ENCODE measurements around the gene CAMK1D. TPM values are rescaled to one million over a fixed set of nuclear protein-coding genes. Genes with fewer than 3 reads are reported as not detected.

The CAMK1D gene
- total RNA-seq, 2 experiments from 2014 or later: 15.4 to 15.5 TPM

- CTCF ChIA-PET: interaction anchor here (1.1 kb wide), 1 partner anchor 325 kb away, joined by 3 read pairs; no protein-coding TSS in a partner anchor
- H3K9me3 Mint-ChIP-seq: peaks cover 2% of the 10 kb centered on the region
- POLR2A ChIA-PET: no interaction called here
- H3K36me3 Mint-ChIP-seq (ENCODE audit: low read depth): no peaks in the 10 kb centered on the region
- no peak overlapping the region for H3K4me3 Mint-ChIP-seq
- no peak for DNase-seq
- no peaks in the 10 kb centered on the region for H3K27me3 Mint-ChIP-seq
- H3K4me1 Mint-ChIP-seq: peaks cover 16% of the 10 kb centered on the region
- H3K27ac Mint-ChIP-seq: no peak overlapping the region
Observed at GRCh38 chr10:12463459-12463838, 114.1 kb downstream of the CAMK1D start.

- no peaks in the 10 kb centered on the region for H3K36me3 Mint-ChIP-seq (ENCODE audit: low read depth)
- ChIA-PET CTCF (interaction anchor here (0.6 kb wide), 2 partner anchors 60 to 92 kb away, joined by 3 to 6 read pairs; no protein-coding TSS in a partner anchor), POLR2A (no interaction called here)
- H3K9me3 Mint-ChIP-seq: peaks cover 2% of the 10 kb centered on the region
- no peak overlapping the region for H3K27ac Mint-ChIP-seq
- H3K4me1 Mint-ChIP-seq: peaks cover 16% of the 10 kb centered on the region
- no peak for DNase-seq
- no peaks in the 10 kb centered on the region for H3K27me3 Mint-ChIP-seq
- H3K4me3 Mint-ChIP-seq: no peak overlapping the region
Observed at GRCh38 chr10:12465385-12466136, 116.2 kb downstream of the CAMK1D start.

- DNase-seq: no peak
- Mint-ChIP-seq H3K9me3 (peaks cover 2% of the 10 kb centered on the region), H3K4me3 (no peak overlapping the region), H3K36me3 (ENCODE audit: low read depth) (no peaks in the 10 kb centered on the region), H3K27ac (no peak overlapping the region), H3K4me1 (peaks cover 16% of the 10 kb centered on the region), H3K27me3 (no peaks in the 10 kb centered on the region)
- CTCF ChIA-PET: interaction anchor here (1.6 kb wide), 1 partner anchor 20 kb away, joined by 3 read pairs; no protein-coding TSS in a partner anchor
- POLR2A ChIA-PET: no interaction called here
Observed at GRCh38 chr10:12466704-12467305, 117.5 kb downstream of the CAMK1D start.

GRCh38 chr10:12469345-12469744 lies 120.0 kb downstream of the CAMK1D start:
- Mint-ChIP-seq H3K27me3 (no peaks in the 10 kb centered on the region), H3K4me3 (no peak overlapping the region), H3K4me1 (peaks cover 16% of the 10 kb centered on the region), H3K27ac (no peak overlapping the region), H3K9me3 (no peaks in the 10 kb centered on the region), H3K36me3 (ENCODE audit: low read depth) (no peaks in the 10 kb centered on the region)
- DNase-seq: no peak
- ChIA-PET CTCF (interaction anchor here (1.1 to 1.5 kb wide), 2 partner anchors 16 to 19 kb away, joined by 4 read pairs; no protein-coding TSS in a partner anchor), POLR2A (no interaction called here)

GRCh38 chr10:12470719-12471118 lies 121.4 kb downstream of the CAMK1D start:
- Mint-ChIP-seq H3K4me1 (peaks cover 13% of the 10 kb centered on the region), H3K4me3 (no peak overlapping the region), H3K27me3 (no peaks in the 10 kb centered on the region), H3K36me3 (ENCODE audit: low read depth) (no peaks in the 10 kb centered on the region), H3K27ac (no peak overlapping the region), H3K9me3 (peaks cover 5% of the 10 kb centered on the region)
- POLR2A ChIA-PET: no interaction called here
- no peak for DNase-seq
- CTCF ChIA-PET: interaction anchor here (1.4 to 1.8 kb wide), 3 partner anchors 12 to 17 kb away, joined by 3 to 6 read pairs (median 5); no protein-coding TSS in a partner anchor

GRCh38 chr10:12471135-12471534 lies 121.8 kb downstream of the CAMK1D start:
- Mint-ChIP-seq H3K4me3 (no peak overlapping the region), H3K36me3 (ENCODE audit: low read depth) (no peaks in the 10 kb centered on the region), H3K9me3 (peaks cover 5% of the 10 kb centered on the region), H3K27me3 (no peaks in the 10 kb centered on the region), H3K4me1 (peaks cover 11% of the 10 kb centered on the region), H3K27ac (no peak overlapping the region)
- DNase-seq: no peak
- POLR2A ChIA-PET: no interaction called here
- CTCF ChIA-PET: interaction anchor here (0.7 to 1.8 kb wide), 5 partner anchors 11 to 135 kb away, joined by 3 to 6 read pairs (median 3); no protein-coding TSS in a partner anchor

- Mint-ChIP-seq H3K4me3 (no peak overlapping the region), H3K9me3 (peaks cover 5% of the 10 kb centered on the region), H3K4me1 (no peaks in the 10 kb centered on the region), H3K27me3 (no peaks in the 10 kb centered on the region), H3K36me3 (ENCODE audit: low read depth) (no peaks in the 10 kb centered on the region), H3K27ac (no peak overlapping the region)
- CTCF ChIA-PET: no interaction called here
- DNase-seq: no peak
- POLR2A ChIA-PET: no interaction called here
Observed at GRCh38 chr10:12473491-12473890, 124.1 kb downstream of the CAMK1D start.

GRCh38 chr10:12474727-12475412 lies 125.5 kb downstream of the CAMK1D start:
- Mint-ChIP-seq H3K4me3 (no peak overlapping the region), H3K27me3 (no peaks in the 10 kb centered on the region), H3K36me3 (ENCODE audit: low read depth) (peaks cover 3% of the 10 kb centered on the region), H3K9me3 (peaks cover 5% of the 10 kb centered on the region), H3K4me1 (no peaks in the 10 kb centered on the region), H3K27ac (no peak overlapping the region)
- ChIA-PET CTCF (no interaction called here), POLR2A (no interaction called here)
- DNase-seq: no peak

GRCh38 chr10:12476656-12477055 lies 127.3 kb downstream of the CAMK1D start:
- DNase-seq: no peak
- Mint-ChIP-seq H3K4me3 (no peak overlapping the region), H3K36me3 (ENCODE audit: low read depth) (peaks cover 3% of the 10 kb centered on the region), H3K4me1 (no peaks in the 10 kb centered on the region), H3K9me3 (peaks cover 5% of the 10 kb centered on the region), H3K27me3 (no peaks in the 10 kb centered on the region), H3K27ac (no peak overlapping the region)
- CTCF ChIA-PET: interaction anchor here (0.7 kb wide), 1 partner anchor 43 kb away, joined by 3 read pairs; no protein-coding TSS in a partner anchor
- POLR2A ChIA-PET: no interaction called here

GRCh38 chr10:12479437-12479844 lies 130.1 kb downstream of the CAMK1D start:
- peaks cover 3% of the 10 kb centered on the region for H3K36me3 Mint-ChIP-seq (ENCODE audit: low read depth)
- no peak overlapping the region for H3K4me3 Mint-ChIP-seq
- peaks cover 5% of the 10 kb centered on the region for H3K9me3 Mint-ChIP-seq
- no peaks in the 10 kb centered on the region for H3K27me3 Mint-ChIP-seq
- peaks cover 5% of the 10 kb centered on the region for H3K4me1 Mint-ChIP-seq
- CTCF ChIA-PET: no interaction called here
- DNase-seq: no peak
- POLR2A ChIA-PET: no interaction called here
- no peak overlapping the region for H3K27ac Mint-ChIP-seq

GRCh38 chr10:12479924-12480323 lies 130.6 kb downstream of the CAMK1D start:
- Mint-ChIP-seq H3K9me3 (peaks cover 3% of the 10 kb centered on the region), H3K27me3 (no peaks in the 10 kb centered on the region), H3K27ac (no peak overlapping the region), H3K4me3 (no peak overlapping the region), H3K4me1 (peaks cover 7% of the 10 kb centered on the region), H3K36me3 (ENCODE audit: low read depth) (peaks cover 3% of the 10 kb centered on the region)
- POLR2A ChIA-PET: no interaction called here
- DNase-seq: no peak
- CTCF ChIA-PET: interaction anchor here (0.5 kb wide), 1 partner anchor 173 kb away, joined by 3 read pairs; no protein-coding TSS in a partner anchor

- H3K27me3 Mint-ChIP-seq: no peaks in the 10 kb centered on the region
- DNase-seq: no peak
- peaks cover 12% of the 10 kb centered on the region for H3K4me1 Mint-ChIP-seq
- peaks cover 3% of the 10 kb centered on the region for H3K36me3 Mint-ChIP-seq (ENCODE audit: low read depth)
- ChIA-PET POLR2A (no interaction called here), CTCF (interaction anchor here (0.5 kb wide), 1 partner anchor 172 kb away, joined by 3 read pairs; no protein-coding TSS in a partner anchor)
- H3K27ac Mint-ChIP-seq: no peak overlapping the region
- H3K4me3 Mint-ChIP-seq: no peak overlapping the region
- no peaks in the 10 kb centered on the region for H3K9me3 Mint-ChIP-seq
Observed at GRCh38 chr10:12480440-12480839, 131.1 kb downstream of the CAMK1D start.

- DNase-seq: no peak
Observed at GRCh38 chr10:12481924-12482323, 132.6 kb downstream of the CAMK1D start.

More at GRCh38 chr10:12481924-12482323, 132.6 kb downstream of the CAMK1D start:
- no peak overlapping the region for H3K4me3 Mint-ChIP-seq
- H3K9me3 Mint-ChIP-seq: no peaks in the 10 kb centered on the region
- ChIA-PET POLR2A (no interaction called here), CTCF (interaction anchor here (0.6 to 1.6 kb wide), 2 partner anchors 10 to 60 kb away, joined by 3 to 6 read pairs; no protein-coding TSS in a partner anchor)
- no peak overlapping the region for H3K27ac Mint-ChIP-seq
- no peaks in the 10 kb centered on the region for H3K27me3 Mint-ChIP-seq
- peaks cover 3% of the 10 kb centered on the region for H3K36me3 Mint-ChIP-seq (ENCODE audit: low read depth)
- H3K4me1 Mint-ChIP-seq: peaks cover 19% of the 10 kb centered on the region
